ENCODE data around the gene ENAM.
"Not testable (repeated sequence)": the region's sequence is repeated elsewhere in the genome, so short reads cannot be mapped to it uniquely, and the experiment has no call there.

ENAM gene

DNA sequence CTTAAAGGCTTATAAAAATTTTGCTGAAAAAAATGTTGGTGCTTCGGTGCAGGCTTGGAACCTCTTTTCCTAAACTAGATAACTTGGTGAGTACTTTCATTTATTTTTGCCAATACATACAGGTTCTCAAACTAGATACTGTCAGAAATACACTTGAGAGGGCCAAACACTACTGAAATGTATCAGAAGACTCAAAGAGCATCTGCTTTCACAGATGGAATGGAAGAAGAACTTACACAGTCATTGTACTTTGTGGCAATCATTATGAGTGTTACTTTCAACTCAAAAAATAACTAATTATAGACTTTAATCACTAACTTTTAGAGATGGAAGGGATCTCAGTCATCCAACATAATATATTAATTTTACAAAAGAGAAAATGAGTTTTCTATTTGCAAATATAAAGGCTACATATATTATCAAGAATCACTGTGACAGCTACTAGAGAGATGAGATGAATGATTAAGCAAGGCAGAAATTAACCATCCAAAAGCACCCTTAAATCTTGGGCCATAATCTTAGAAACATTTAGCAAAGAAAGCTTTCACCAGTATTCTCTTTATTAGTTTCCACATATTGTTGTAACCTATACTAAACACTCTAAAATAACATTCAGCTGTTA is 1.0 kb downstream of the ENAM start:
- no peak for DNase-seq (ENCODE audit: low read depth in 2 of 2)

DNA sequence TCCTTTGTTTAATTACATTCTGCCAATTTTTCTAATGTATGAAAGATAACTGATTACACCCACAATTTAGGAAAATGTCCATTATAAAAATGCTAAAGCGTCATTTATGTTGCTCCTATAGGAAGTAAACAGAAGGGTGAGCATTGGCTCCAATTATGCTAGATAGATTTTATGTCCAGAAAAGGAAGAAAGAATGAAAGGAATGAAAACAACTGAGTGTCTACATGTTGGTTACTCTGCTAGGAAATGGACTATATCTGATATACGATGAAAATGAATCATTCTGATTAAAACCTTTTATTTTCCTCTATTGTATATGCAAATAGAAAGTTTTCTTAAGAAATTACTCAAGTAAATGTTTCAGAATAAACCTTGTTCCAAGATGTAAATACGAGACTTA is 1.6 kb downstream of the ENAM start:
- no peak for DNase-seq (ENCODE audit: low read depth in 2 of 2)

DNA sequence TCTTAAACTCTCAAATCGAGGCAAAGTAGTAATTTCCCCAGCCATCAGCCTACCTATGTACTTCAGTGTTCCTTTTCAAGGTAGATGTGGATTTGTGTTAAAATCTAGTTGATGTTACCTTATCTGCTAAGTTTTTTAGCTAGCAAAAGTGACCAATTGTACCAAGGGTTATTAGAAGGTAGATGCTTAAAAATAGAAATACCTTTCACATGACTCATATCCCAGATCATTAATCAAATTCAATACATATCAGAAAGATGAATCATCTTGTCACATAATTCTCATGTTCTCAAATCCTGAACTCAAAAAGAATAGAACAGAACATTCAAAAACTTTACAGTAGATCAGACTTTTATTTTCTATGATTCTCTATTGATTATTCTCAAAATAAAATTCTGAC is 3.5 kb downstream of the ENAM start:
- DNase-seq (ENCODE audit: low read depth in 2 of 2) = no peak

GRCh38 chr4:70634482-70634881 is 5.9 kb downstream of the ENAM start:
- no peak for DNase-seq (ENCODE audit: low read depth in 2 of 2)

GRCh38 chr4:70637239-70637913 is 8.8 kb downstream of the ENAM start:
- DNase-seq (ENCODE audit: low read depth in 2 of 2) = no peak

DNA sequence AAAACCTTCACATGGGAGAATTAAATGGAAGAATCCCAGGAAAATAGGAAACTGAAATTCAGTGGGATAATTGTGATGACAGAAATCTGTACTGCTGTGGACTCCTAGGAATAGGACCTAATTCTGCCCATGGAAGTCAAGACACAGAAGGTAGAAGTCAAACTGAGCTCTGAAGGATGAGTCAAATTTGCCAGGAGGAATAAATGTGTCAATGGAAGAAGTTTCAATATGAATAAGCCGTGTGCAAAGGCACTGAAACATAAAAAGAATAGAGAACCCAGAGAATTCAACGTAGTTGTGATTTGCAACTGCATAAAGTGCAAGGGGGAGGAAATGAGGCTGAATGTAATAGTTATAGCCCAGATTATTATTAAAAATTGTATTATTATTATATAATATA is 11.6 kb downstream of the ENAM start:
- no peak for DNase-seq (ENCODE audit: low read depth in 2 of 2)

DNA sequence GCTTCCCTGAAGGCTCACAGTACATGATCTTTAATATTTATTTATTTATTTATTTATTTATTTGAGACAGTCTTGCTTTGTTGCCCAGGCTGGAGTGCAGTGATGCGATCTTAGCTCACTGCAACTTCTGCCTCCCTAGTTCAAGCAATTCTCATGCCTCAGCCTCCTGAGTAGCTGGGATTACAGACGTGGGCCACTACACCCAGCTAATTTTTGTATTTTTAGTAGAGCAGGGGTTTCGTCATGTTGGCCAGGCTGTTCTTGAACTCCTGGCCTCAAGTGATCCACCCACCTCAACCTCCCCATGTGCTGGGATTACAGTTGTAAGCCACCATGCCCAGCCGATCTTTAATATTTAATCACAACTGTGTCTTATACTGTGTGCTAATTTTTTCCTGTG is 22.2 kb downstream of the ENAM start:
- not testable (repeated sequence) for DNase-seq (ENCODE audit: low read depth in 2 of 2)

GRCh38 chr4:70651864-70652506 is 23.4 kb downstream of the ENAM start:
- no peak for DNase-seq (ENCODE audit: low read depth in 2 of 2)

DNA sequence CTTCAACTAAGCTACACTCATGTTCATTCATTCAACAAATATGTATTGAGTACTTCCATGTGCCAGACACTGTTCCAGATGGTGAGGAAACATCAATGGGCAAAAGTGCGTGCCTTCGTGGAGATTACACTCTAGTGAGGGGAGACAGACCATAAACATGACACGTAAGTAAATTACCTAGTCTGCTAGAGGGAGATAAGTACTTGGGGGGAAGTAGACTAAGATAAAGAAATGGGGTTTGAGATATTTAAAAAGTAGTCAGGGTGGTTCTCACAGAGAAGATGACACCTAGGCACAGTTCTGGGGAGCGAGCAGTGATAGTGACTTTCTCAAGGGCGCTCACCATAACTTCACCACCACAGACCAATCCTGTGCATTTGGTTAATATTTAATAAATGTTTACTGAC is 26.1 kb downstream of the ENAM start:
- no peak for DNase-seq (ENCODE audit: low read depth in 2 of 2)

- no peak for DNase-seq (ENCODE audit: low read depth in 2 of 2)
These were observed 28.8 kb downstream of the ENAM start for GRCh38 chr4:70657326-70657725.

- no peak for DNase-seq (ENCODE audit: low read depth in 2 of 2)
These were observed 29.9 kb downstream of the ENAM start for GRCh38 chr4:70658418-70658817.

- DNase-seq (ENCODE audit: low read depth in 2 of 2) = no peak
These were observed 31.6 kb downstream of the ENAM start for GRCh38 chr4:70660106-70660505.

- not testable (repeated sequence) for DNase-seq (ENCODE audit: low read depth in 2 of 2)
These were observed 32.9 kb downstream of the ENAM start for GRCh38 chr4:70661309-70661922.

DNA sequence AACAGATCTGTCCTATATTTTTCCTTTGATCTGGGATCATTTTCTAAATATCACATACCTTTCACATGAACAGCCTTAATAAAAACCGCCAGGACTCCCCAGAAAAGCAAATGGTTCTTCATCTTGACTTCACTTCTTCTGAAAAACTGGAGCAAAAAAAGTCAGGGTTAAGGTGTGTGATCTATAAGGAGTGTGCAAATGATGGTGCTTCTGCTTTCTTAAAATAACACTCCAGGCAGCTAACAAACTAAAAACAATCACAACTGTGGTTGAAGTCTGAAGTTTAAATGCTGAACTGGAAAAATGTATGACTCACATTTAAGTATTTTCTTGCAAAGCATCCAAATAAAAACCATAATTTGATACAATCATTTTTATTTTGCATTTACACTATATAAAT is 37.8 kb downstream of the ENAM start, which contains the start of gene JCHAIN:
TSS of gene JCHAIN (minus strand) at position 140 of the 400 bp plus-strand sequence. CDS start at position 122, 18 bp downstream.
- DNase-seq (ENCODE audit: low read depth in 2 of 2) = no peak

DNA sequence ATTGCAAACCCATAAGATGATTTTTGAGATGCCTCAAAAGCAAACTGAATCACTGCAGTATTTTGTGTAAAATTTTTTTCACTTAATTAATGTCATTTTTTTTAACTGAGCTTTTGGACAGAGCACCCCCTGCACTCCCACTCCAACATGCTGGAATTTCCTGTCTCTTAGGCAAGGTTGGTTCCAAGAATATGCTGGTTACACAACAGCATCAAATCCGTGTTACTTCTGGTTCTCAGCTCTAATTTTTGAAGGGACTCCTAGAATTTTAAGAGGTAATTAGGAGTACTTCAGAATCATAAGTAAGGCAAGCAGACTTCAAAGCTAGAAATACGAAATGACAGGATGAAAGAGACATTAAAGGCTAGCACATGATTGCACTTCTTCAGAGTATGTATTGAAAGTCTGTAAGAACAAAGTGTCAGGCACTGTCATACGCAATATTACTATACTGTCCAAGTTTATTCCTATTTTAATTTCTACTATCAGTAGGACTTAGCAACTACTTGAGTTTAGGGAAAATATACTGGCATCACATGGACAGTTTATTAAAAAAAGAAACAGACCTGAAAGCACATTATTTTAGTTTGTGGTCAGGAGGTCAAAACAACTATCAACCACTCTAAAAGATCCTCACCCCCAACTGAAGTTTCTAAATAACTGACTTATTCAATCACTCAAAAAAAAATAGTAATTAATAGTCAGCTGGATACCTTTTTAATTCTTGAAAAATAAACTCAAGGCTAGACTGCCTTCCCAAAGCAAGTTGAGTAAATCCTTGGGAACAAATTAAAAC is 39.4 kb downstream of the ENAM start:
- no peak for DNase-seq (ENCODE audit: low read depth in 2 of 2)

DNA sequence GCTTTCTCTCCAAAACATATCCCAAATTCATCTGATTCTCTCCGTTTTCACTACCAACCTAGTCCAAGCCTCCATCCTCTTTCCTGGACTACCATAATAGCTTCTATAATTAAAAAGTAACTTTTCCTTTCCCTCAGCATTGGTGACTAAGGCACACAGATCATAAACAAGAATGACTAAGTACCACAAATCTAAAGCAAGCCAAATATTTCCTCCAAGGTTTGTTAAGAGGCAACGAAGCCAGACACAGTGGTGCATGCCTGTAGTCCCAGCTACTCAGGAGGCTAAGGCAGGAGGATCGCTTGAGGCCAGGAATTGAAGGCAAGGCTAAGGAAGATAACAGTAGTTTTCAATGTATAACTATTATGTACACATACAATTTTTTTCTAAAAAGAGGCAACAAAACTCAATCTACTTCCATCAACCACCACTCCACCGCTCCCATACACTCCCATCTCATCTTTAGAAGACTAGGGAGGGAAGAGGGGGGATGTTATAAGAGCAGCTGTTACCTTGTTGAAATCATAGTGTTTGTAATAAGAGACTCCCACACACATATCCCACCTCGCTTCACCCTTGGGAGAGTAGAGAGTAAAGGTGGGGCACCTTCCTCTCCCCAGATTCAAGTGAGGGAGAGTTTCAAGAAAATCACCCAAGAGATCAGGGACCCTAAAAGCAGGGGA is 41.9 kb downstream of the ENAM start:
- no peak for DNase-seq (ENCODE audit: low read depth in 2 of 2)

DNA sequence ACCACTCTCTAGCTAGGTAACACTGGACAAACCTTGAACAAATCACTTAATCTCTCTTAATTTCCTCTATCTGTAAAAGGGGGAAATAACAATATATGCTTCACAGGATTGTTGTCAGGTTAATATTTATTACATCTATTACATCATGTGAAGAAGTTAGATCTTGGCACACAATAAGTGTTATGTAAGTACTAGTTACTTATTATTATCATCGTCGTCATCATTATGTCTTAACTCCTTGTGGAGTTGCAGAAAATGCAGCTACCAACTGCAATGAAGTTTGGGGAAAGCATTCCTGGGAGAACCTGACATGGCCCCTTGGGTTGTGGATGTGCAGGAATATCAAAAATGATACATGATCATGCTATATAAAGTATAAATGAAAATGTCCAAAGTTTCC is 42.5 kb downstream of the ENAM start:
- DNase-seq (ENCODE audit: low read depth in 2 of 2) = no peak

DNA sequence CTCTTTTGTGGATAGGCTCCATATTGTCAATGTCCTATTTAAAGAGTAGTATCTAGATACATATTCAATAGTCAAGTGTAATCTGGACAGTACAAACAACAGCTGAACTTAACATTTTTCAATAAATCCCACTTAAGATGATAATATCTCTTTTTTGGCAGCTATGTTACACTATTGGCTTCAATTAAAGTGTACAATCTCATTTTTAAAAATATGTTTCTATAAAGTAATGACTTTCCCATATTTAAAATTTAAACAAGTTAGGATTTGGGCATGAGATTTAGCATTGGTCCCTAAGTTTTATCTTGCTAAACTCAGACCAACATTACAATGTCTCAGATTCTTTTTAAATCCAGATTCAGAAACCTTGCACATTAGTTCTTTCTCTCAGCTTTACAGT is 45.6 kb downstream of the ENAM start:
- DNase-seq (ENCODE audit: low read depth in 2 of 2) = no peak

GRCh38 chr4:70674731-70675130 is 46.2 kb downstream of the ENAM start:
- DNase-seq (ENCODE audit: low read depth in 2 of 2) = no peak

GRCh38 chr4:70676554-70677090 is 48.1 kb downstream of the ENAM start:
- DNase-seq (ENCODE audit: low read depth in 2 of 2) = no peak

- DNase-seq (ENCODE audit: low read depth in 2 of 2) = no peak
These were observed 49.9 kb downstream of the ENAM start for GRCh38 chr4:70678383-70678999.

Measured in stimulated activated CD4-positive, alpha-beta T cell treated with anti-CD3 and anti-CD28 coated beads, Interleukin-1b, Interleukin-23, amount 100 ng/mL, for 4 hours (primary cell).